ENCODE results near the gene KIF19.

Gene KIF19

DNA sequence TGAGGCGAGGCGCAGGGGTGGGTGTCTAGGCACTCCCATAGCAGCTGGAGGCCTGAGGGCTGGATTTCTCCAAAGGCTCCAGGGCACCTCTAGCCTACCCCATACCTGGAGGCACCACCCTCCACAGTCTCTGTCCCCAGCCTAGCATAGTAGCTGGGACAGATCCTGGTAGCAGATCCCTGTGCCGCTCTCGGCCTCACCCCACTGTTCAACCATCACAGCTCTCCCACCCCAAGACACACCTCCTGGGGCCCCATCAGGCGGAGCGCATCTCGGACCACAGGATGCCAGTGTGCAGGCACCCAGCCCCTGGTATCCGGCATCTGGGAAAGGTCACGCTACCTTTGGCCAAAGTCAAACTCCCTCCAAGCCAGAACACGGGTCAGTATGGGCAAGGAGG is 28.5 kb downstream of the KIF19 start:
- Histone ChIP-seq H3K27me3 (peaks cover 100% of the 10 kb centered on the region), H3K4me3 (ENCODE audit: low read depth in 1 of 2, low read length in 1 of 2) (no peak overlapping the region), H3K9me3 (no peaks in the 10 kb centered on the region), H3K36me3 (no peaks in the 10 kb centered on the region), H3K4me1 (ENCODE audit: control insufficient read depth in 1 of 2, insufficient read depth in 1 of 2, low read depth in 1 of 2, low read length in 1 of 2) (no peaks in the 10 kb centered on the region), H3K27ac (no peak overlapping the region)
- TF ChIP-seq CTCF (IDR thresholded peaks at IDR 0.05): no peak

DNA sequence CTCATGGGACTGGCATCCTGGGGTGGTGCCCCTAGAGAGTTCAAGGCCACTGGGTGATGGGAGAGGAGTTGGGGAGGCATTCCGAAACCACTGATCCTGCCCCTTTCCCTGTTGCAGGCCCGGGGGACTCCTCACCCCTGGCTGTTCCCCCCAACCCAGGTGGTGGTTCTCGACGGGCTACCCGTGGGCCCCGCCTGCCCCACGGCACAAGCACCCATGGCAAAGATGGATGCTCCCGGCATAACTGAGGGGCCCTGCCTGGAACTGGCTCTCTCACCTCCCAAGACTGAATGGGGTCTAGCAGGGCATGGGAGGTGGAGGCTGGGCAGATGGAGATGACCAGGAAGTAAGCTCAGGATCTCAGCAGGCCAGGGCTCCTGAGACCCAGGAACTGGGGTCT is 29.0 kb downstream of the KIF19 start:
- H3K36me3 ChIP-seq: no peaks in the 10 kb centered on the region
- no peaks in the 10 kb centered on the region for H3K4me1 ChIP-seq (ENCODE audit: control insufficient read depth in 1 of 2, insufficient read depth in 1 of 2, low read depth in 1 of 2, low read length in 1 of 2)
- no peak for TF ChIP-seq CTCF (IDR thresholded peaks at IDR 0.05)
- H3K9me3 ChIP-seq: no peaks in the 10 kb centered on the region
- H3K4me3 ChIP-seq (ENCODE audit: low read depth in 1 of 2, low read length in 1 of 2): no peak overlapping the region
- peaks cover 100% of the 10 kb centered on the region for H3K27me3 ChIP-seq
- no peak overlapping the region for H3K27ac ChIP-seq

DNA sequence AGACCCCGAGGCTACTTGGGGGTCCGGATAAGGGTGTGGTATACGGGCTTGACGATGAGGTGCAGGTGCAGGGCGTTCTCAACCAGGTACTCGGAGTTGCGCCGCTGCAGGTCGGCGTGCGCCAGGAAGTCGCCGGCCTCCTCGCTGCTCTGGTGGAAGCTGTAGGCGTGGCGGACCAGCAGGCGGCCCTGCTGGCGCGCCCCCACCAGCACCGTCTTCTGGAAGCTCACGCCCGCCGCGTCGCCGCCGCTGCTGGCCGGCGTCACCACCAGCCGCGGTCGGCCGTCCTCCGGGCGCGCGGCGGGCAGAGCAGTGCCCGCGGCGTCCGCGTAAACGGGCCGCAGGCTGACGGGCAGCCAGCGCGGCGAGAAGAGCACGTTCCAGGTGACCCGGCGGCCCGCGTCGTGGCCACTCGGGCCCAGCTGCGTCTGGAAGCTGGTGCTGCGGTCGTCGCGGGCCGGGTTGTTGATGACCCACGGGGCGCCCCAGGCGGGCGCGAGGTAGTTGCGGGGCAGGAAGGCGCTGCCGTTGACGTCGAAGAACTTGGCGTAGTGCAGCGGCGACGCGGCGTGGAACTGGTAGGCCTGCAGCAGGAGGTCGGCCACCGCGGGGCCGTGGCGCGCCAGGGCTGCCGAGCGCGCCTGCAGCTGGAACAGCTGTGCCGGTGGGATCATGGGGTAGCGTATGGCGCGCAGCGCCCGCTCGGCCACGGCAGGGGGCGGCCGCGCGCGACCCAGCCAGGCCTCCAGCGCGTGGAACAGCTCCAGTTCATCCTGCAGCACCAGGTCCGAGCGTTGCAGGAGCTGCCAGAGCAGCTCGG is 30.8 kb downstream of the KIF19 start:
- Histone ChIP-seq H3K36me3 (no peaks in the 10 kb centered on the region), H3K9me3 (no peaks in the 10 kb centered on the region), H3K27ac (no peak overlapping the region), H3K4me3 (ENCODE audit: low read depth in 1 of 2, low read length in 1 of 2) (no peak overlapping the region), H3K4me1 (ENCODE audit: control insufficient read depth in 1 of 2, insufficient read depth in 1 of 2, low read depth in 1 of 2, low read length in 1 of 2) (no peaks in the 10 kb centered on the region), H3K27me3 (peaks cover 100% of the 10 kb centered on the region)
- no peak for TF ChIP-seq CTCF (IDR thresholded peaks at IDR 0.05)

DNA sequence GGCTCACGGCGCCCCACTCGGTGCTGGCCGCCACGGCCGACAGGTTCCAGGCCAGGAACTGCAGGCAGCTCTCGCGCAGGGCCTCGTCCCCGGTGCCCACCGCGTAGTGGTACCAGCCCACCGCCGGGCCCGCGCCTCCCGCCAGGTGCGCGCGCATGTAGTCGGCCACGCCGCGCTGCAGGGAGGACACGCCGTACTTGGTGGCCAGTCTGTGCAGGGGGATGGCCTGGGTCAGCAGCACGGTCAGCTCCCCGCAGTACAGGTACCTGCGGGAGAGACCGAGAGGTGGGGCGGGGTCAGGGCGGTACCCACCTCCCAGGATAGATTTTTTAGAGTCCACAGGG is 31.4 kb downstream of the KIF19 start:
- no peak for TF ChIP-seq CTCF (IDR thresholded peaks at IDR 0.05)
- H3K4me3 ChIP-seq (ENCODE audit: low read depth in 1 of 2, low read length in 1 of 2): no peak overlapping the region
- H3K27ac ChIP-seq: no peak overlapping the region
- no peaks in the 10 kb centered on the region for H3K36me3 ChIP-seq
- H3K27me3 ChIP-seq: peaks cover 100% of the 10 kb centered on the region
- no peaks in the 10 kb centered on the region for H3K9me3 ChIP-seq
- no peaks in the 10 kb centered on the region for H3K4me1 ChIP-seq (ENCODE audit: control insufficient read depth in 1 of 2, insufficient read depth in 1 of 2, low read depth in 1 of 2, low read length in 1 of 2)

GRCh38 chr17:74358697-74359096 is 32.7 kb downstream of the KIF19 start:
- Histone ChIP-seq H3K27ac (no peak overlapping the region), H3K4me1 (ENCODE audit: control insufficient read depth in 1 of 2, insufficient read depth in 1 of 2, low read depth in 1 of 2, low read length in 1 of 2) (no peaks in the 10 kb centered on the region), H3K4me3 (ENCODE audit: low read depth in 1 of 2, low read length in 1 of 2) (no peak overlapping the region), H3K36me3 (no peaks in the 10 kb centered on the region), H3K9me3 (no peaks in the 10 kb centered on the region), H3K27me3 (peaks cover 100% of the 10 kb centered on the region)
- TF ChIP-seq CTCF (IDR thresholded peaks at IDR 0.05): no peak

All from neutrophil (primary cell).